Measurements from ENCODE around the gene CYB561D1.

The CYB561D1 gene

GRCh38 chr1:109482242-109482641 is 11.7 kb upstream of the CYB561D1 start:
- no peak for DNase-seq

- peak in 1 of 2 donors; percentile 51 for DNase-seq
Measured at GRCh38 chr1:109482791-109483671, 10.9 kb upstream of the CYB561D1 start.

DNA sequence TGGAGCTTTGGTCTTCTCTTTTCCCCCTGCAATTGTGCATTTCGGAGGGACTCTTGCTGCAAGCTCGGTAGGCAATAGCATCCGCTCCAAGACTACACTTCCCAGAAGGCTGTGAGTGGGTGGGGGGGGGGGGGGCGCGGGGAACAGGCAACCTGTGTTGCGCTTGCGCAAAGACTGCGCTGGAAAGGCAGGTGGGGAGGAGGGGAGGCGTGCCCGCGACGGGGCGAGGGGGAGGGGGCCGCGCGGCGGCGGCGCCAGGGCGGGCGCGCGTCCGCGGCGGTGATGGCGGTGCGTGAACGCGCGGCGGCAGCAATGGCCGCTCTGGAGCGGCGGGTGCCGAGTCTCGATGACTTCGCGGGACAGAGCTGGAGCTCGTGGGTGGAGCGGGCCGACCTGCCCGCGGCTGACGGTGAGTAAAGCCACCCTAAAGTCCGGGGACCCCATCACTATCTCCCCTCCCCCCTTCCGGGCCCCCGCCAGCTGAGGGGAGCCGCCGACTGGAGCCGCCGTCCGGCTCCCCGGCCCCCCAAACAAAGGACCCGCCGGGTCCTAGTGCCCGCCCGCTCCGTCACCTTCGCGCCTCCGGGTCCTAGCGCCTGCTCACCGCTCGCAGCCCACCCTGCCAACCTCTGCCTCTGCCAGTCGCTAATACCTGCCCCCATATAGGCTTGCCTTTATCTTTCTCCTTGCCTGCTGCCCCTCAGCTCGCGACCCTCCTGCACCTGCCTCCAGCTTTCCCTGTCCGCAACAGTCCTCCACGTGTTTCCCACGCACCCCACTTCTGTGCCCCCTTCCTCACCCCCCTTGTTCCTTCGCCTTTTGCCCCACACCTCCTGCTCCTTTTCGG is 10.0 kb upstream of the CYB561D1 start, which contains the start of gene ATXN7L2:
Gene ATXN7L2, plus strand, starts transcription at position 234 of the 847 bp plus-strand sequence. Its CDS starts 49 bp downstream, at position 283.
- peak; percentile 90 to 92 for DNase-seq

GRCh38 chr1:109484519-109484975 is 9.3 kb upstream of the CYB561D1 start:
- no peak for DNase-seq

GRCh38 chr1:109485001-109485400 is 8.9 kb upstream of the CYB561D1 start:
- no peak for DNase-seq

DNA sequence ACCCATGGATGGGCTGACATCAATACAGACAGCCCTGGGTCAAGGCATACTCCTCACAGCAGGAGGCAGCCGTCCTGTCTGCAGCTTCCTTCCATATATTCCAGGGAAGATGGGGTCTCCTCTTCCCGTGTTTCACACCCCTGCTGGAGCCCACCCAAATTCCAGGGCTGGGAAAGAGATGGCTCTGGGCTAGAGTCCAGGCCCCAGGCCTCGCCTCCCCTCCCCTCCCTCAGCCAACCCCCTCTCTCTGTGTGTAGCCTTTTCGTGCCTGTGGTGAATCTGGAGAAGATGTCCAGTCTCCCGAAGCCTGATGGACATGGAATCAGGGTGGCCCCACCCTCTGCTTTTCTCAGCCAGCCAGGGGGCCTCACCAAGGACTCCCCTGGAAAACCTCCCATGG is 6.6 kb upstream of the CYB561D1 start:
- no peak for DNase-seq

DNA sequence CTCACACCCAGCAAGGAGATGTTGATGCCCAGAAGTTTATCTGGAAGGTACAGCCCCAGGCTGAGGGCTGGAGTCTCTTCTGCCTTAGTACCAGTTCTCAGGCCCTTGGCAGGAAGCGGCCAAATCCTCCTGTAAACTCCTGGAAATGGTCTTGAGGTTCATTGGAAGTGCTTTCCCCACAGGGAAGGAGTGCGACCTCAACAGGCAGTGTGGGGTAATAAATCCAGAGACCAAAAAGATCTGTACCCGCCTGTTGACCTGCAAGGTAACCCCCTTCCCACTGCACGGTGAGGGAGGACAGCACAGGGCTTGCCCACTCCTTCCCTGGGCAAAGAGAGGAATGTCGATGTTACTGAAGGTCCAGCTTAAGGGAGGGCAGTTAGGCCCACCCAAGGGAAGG is 5.7 kb upstream of the CYB561D1 start:
- DNase-seq: no peak

GRCh38 chr1:109488696-109489095 is 5.2 kb upstream of the CYB561D1 start:
- DNase-seq: no peak

DNA sequence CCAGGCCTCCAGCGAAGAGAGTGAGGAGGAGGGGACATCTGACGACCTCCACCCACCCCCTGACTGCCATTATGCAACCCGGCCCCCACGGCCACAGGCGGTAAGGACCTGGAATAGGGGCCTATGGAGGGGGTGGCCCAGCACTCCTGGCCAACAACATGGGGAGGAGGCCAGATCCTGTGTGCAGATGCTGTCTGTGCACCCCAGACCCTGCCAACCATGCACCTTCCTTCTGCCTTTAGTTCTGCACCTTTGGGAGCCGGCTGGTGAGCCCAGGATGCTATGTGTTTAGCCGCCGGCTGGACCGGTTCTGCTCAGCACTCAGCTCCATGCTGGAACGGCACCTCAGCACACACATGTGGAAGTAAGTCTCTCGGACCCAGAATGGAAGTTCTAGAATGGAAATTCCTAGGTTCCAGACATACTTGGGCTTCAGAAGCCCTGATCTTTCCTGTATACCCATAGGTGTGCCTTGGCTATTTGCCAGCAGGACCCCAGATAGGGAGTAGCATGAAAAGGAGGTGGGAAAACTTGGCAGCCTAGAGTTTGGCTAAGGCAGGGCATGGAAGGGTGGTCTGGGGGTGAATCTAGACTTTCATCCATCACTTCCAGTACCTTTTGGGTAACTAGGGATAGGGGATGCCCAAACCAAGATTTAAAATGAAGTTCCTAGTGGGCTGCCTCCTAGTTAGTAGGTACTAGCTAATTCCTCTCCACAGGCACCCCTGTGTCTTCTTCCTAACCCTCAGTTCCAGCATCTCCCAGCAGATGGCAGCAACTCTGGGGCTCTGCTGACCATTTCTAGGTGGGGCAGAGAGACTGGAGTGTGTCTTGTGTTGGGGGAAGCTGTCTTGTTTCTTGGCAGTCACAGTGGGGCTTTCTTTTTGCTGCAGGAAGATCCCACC is 3.6 kb upstream of the CYB561D1 start:
- DNase-seq: peak; percentile 64 to 81

DNA sequence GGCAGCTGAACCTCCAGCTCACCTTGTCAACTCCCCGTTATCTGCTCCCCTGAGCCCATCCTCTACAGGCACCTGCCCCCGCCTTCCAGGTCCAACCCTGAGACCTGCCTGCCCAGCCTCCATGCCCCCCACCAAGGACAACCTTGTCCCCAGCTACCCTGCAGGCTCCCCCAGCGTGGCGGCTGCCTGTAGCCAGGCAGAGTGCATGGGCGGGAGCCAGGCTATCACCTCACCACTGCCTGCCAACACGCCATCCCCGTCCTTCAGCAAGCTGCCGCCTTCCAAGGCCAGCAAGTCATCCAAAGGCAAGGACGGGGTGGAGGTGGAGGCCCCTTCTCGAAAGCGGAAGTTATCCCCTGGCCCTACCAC is 3.0 kb upstream of the CYB561D1 start:
- no peak for DNase-seq

GRCh38 chr1:109491372-109491771 is 2.5 kb upstream of the CYB561D1 start:
- no peak for DNase-seq

GRCh38 chr1:109492779-109493178 is 1.1 kb upstream of the CYB561D1 start:
- no peak for DNase-seq

DNA sequence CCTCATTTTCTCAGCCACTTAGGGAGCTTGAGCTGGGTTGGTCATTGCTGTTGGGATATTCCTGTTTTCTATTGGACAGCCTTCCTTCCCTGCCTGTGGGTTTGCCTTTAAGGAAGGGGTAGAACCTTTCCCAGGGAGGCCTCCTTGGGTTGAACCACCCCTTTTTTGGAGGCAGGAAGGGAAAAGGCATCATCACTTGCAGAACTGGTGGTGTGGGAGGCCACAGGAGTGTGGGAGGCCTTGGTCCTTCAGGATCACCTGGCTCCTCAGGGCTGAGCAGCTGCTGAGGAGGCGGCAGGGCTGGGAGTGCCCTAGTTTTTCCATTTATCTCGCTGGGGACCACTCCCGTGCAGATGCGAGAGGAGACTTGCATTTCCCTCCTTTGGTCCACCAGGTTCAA is 667 bp upstream of the CYB561D1 start:
- no peak for DNase-seq

- DNase-seq: no peak
Measured at GRCh38 chr1:109495738-109496137, 1.8 kb downstream of the CYB561D1 start.

- DNase-seq: no peak
Measured at GRCh38 chr1:109497449-109498160, 3.7 kb downstream of the CYB561D1 start.

GRCh38 chr1:109498161-109498801 is 4.4 kb downstream of the CYB561D1 start:
- peak; percentile 46 to 60 for DNase-seq

GRCh38 chr1:109499081-109499480 is 5.2 kb downstream of the CYB561D1 start:
- no peak for DNase-seq

GRCh38 chr1:109499661-109500536 is 6.0 kb downstream of the CYB561D1 start:
- DNase-seq: peak; percentile 51 to 56

- DNase-seq: no peak
Measured at GRCh38 chr1:109500941-109501381, 7.1 kb downstream of the CYB561D1 start.

All from activated CD4-positive, alpha-beta T cell treated with anti-CD3 and anti-CD28 coated beads for 4 hours (primary cell).